Fibroblast of mammary gland (primary cell): Measurements from ENCODE around the gene CYLD.

Experiments
- DNase-seq: peaks from one replicate; pipeline ENCODE4 v3.0.0-alpha.2; 2010; ENCODE audit warnings: low read depth
- H3K4me3 ChIP-seq: 2 replicates; pipeline ENCODE4 v1.5.1; 2011; ENCODE audit warnings: low read depth, mild to moderate bottlenecking, low read length, moderate library complexity; ENCODE audit not compliant: control insufficient read depth
- TF ChIP-seq, protein P1 (sequence below): conservative IDR thresholded peaks from 2 replicates; pipeline ENCODE4 v1.5.1; 2011; ENCODE audit warnings: low read depth, low read length, inconsistent platforms; ENCODE audit not compliant: control insufficient read depth, insufficient read depth

The CYLD gene

DNA sequence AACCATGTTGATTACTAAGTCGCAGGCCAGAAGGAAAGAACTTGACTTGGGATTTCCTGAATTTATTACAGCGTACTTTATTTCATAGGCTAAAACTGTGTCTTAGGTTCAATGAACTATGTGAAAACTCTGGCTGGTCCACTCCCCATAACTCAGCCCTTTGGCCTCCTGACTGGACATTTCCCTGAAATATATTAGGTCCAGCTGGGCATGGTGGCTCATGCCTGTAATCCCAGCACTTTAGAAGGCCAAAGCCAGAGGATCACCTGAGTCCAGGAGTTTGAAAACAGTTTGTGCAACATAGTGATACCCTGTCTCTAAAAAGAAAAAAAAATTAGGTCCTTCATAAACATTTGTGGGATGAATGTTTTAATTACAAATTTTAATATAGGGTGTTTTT, 97.0 kb downstream of the CYLD start:
- H3K4me3 ChIP-seq, result no peak overlapping the region
- TF ChIP-seq, protein P1, sequence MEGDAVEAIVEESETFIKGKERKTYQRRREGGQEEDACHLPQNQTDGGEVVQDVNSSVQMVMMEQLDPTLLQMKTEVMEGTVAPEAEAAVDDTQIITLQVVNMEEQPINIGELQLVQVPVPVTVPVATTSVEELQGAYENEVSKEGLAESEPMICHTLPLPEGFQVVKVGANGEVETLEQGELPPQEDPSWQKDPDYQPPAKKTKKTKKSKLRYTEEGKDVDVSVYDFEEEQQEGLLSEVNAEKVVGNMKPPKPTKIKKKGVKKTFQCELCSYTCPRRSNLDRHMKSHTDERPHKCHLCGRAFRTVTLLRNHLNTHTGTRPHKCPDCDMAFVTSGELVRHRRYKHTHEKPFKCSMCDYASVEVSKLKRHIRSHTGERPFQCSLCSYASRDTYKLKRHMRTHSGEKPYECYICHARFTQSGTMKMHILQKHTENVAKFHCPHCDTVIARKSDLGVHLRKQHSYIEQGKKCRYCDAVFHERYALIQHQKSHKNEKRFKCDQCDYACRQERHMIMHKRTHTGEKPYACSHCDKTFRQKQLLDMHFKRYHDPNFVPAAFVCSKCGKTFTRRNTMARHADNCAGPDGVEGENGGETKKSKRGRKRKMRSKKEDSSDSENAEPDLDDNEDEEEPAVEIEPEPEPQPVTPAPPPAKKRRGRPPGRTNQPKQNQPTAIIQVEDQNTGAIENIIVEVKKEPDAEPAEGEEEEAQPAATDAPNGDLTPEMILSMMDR, result no peak
- DNase-seq, result no peak

DNA sequence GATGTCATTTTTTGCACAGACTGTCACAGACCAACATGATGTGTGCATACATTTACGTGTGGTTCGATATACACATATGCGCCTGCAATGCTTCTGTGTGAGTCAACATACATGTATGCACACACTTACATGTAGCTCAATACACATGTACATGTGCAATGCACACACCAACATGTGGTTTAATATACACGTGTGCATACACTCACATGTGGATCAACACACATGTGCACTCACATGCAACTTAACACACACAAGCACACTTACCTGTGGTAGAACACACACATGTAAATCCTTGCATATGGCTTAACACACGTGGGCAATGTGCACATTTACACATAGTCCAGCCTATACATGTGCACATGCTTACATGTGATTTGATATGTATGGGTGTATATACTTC, 97.5 kb downstream of the CYLD start:
- H3K4me3 ChIP-seq, result no peak overlapping the region
- TF ChIP-seq, protein P1, result no peak
- no peak for DNase-seq

DNA sequence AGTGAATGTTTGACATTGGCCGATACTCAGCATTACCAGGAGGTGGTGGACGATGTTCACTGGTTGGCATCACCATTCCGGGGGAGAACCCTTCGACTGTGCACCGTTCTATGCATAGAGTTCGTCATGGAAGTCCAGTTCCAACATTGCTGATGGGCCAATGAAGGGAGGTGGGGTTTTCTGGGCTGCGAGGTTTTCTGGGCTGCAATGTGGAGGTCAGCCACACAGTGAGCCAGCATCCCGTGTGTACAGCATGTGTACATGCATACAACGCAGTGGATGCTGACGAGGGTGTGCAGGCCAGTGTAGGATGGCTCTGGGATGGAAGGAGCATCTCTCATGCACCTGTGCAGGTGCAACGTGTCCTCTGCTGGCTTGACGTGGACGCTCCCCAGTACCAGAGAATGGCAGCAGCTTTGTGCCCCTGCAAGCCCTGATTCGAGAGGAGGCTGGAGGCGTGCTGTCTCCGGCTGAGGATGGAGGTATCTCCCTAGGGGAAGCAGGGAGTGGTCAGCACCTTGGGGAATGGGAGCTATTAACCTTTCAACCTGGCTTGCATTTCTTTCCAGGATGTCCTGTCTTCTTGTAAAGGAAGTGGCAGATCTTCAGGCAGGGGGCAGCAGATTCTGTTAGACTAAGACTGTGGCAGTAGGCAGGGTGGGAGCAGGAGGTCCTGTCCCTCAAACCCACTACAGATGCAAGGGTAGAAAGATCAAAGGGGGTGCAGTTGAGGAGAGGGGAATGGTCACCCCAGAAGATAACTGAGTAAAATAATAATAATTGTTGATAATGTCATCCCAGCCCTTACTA, 98.2 kb downstream of the CYLD start:
- TF ChIP-seq, protein P1, result no peak
- no peak overlapping the region for H3K4me3 ChIP-seq
- no peak for DNase-seq

DNA sequence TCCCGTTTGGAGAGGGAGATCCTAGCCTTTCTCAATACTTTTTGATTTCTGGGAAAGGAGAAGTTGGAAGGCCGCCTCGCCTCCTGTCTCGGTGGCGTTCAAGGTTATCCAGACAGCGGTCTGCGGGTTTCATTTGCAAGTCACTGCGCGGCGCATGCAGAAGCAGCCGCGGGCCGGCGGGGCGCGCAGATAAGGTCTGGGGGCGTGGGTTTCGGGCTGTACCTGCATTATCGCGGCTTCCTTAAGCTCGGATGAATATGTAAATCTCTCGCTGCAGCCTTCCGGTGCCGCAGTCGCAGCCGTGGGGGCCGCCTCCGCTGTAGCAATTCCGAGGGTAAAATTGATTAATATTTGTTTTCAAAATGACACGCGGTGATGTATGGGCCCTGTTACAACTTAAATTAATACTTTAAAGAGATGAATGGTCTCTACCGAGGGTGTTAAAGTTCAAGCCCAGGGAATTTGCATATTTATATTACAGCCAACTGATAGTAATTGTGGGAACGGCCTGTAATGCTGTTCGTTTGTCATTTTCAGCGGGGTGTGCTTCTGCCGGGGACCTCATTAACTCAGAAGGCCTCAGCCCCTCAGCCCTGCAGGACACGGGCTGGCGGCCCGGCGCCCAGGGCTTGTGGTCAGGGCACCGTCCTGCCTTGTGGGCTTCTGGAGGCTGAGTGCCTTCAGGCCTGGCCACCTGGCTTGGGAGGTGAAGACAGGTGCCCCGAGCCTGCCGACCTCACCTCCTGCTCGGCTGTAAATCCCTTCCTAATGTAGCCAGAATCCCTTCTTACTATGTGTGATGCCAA, 99.4 kb downstream of the CYLD start:
- no peak for DNase-seq
- H3K4me3 ChIP-seq, result no peak overlapping the region
- TF ChIP-seq, protein P1, result no peak

DNA sequence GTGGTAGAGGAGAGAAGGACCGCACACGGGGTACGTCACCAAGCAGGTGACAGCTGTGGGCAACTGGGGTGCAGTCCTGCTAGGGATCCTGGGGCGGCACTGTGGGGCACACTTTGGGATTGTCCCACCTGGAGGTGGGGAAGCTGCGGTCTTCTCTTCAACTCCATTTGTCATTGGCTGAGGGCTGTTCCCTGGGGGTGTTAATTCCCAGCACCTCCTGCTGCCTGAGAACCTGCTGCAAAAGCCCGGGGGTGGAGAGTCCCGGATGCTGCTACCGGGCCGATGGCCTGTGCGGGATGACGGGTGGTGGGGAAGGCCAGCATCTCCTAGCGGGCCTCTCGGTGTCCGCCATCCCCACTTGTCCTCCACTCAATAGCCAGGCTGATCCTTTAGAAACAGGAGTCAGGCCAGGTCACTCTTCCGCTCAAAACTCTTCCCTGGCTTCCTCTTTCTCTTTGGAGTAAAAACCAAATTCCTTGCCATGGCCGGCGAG, 100.2 kb downstream of the CYLD start:
- DNase-seq, result no peak
- TF ChIP-seq, protein P1, result no peak
- H3K4me3 ChIP-seq, result no peak overlapping the region

DNA sequence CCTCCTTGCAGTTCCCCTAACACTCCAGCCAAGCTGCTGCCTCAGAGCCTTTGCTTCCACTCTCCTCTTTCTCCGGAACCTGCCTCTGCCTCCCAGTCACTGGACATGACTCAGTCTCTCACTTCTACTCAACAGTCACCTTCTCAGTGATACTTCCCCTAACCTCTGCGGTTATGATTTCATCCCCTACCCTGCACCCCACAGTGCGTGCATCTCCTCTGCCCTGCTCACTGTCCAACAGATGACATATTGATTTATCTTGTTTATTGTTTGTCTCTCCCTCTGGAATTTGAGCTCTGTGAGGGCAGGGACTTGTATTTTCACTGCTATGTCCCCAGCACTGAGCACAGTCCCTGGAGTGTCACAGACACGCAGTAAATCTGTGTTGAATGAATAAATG, 100.7 kb downstream of the CYLD start:
- no peak for DNase-seq
- TF ChIP-seq, protein P1, result no peak
- no peak overlapping the region for H3K4me3 ChIP-seq
